DMS153 treated with DMSO at 0.1 percent for 48 hours (cell line): Measurements from ENCODE around the gene GYPC.
"Not testable (repeated sequence)": the region's sequence is repeated elsewhere in the genome, so short reads cannot be mapped to it uniquely, and the experiment has no call there.

ENCODE experiments used
- DNase-seq: peaks from one replicate; lab custom pipeline; 2025; ENCODE audit not compliant: unreplicated experiment; lab: John Stamatoyannopoulos, UW

Gene GYPC

DNA sequence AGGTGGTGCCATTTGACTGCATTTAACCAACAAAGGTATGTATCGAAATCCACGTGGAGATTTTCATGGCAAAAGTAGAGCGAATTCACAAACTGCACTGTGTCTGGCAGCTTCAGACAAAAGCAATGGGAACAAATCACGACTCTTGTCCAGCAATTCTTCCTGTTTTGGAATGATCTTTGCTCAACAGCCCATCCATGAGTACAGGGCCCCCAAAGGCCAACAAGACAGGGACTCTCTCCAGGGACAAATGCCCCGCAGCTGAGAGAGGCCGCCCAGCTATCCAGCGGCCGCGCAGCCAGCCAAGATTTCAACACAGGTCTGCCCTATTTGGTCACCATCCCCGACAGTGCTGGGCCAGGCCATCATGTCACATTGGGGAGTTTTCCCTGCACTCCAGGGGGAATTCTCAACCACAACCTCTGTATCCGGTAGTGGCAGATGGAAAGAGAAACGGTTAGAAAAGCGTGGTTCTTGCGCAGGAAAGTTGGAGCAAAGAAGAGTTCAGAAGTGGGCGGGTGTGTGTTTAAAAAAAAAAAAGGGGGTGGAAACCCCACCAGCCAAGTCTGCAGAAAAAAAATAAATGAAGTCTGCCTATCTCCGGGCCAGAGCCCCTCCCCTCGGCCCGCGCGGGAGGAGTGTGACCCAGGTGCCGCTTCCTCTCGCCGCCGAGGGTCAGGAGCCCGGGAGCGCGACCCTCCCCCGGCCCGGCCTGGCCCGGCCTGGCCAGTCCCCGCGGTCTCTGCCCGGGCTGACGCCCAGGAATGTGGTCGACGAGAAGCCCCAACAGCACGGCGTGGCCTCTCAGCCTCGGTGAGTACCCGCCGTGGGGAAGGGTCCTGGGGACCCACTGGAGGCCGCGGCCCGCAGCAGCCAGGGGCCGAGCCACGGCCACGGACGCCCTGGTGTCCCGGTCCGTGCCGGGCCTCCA, at the start of gene GYPC:
TSS of gene GYPC (plus strand) at position 659 of the 931 bp plus-strand sequence. CDS start at position 765, 106 bp downstream.
- no peak for DNase-seq

GRCh38 chr2:126614524-126615227, 41.3 kb upstream of the GYPC start:
- DNase-seq: no peak

- no peak for DNase-seq
Measured at GRCh38 chr2:126616606-126617069, 39.3 kb upstream of the GYPC start.

DNA sequence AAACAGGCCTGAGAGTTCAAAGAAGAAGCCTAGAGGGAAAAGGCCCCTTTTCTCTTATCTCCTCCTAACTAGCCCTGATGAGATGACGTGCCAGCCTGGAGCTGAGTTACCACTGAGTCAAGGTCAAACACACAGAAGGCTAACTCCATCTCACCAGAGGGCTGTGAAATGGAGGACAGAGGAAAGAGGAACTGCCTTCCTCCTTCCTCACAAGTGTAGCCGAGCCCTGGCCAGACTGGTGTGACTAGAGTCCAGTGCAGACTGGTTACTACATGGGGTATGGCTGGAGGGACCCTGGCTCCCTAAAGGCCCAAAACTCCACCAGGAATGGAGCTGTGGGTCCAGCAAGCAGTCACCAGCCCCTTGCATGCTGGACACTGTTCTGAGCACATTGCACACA, 35.7 kb upstream of the GYPC start:
- DNase-seq: no peak

GRCh38 chr2:126623000-126623399, 33.0 kb upstream of the GYPC start:
- DNase-seq: no peak

DNA sequence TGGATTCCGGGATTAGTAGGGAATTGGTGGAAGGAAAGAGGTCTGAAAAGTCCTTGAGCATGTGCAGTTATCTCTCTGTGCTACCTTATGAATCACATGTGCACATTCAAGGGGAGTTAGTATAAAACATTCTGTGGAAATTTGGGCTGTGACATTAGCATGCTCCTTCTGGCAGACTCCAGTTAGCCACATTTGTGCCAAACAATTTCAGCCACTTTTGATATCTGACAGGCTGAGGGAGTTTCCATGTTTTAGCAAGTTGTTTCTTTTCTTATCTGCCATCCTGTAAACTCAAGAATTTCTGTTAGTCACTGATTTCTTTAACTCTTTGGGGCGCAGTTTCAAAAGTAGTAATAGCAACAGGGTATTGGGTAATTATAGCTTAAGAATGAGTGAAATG, 28.3 kb upstream of the GYPC start:
- DNase-seq: no peak

- DNase-seq: no peak
Measured at GRCh38 chr2:126634273-126634861, 21.6 kb upstream of the GYPC start.

- no peak for DNase-seq
Measured at GRCh38 chr2:126635281-126635680, 20.7 kb upstream of the GYPC start.

GRCh38 chr2:126635736-126636135, 20.2 kb upstream of the GYPC start:
- no peak for DNase-seq

DNA sequence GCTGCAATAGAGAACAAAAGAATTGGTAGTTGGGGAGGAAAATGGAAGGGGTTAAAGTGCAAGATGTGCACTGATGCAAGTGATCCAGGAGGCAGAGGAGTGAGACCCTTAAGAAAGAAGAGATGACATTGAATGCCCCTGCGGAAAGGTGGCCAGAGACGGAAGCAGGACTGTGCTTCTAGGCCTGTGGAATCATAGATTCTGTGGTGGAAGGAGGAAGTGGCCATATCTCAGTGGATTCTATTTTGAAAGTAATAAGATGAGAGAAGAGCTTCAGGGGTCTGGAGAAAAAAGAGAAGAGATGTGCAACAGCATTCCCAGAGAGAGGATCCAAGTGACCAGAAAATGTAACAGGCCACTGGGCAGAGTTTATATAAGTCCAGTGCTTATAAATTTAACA, 18.6 kb upstream of the GYPC start:
- DNase-seq: no peak

DNA sequence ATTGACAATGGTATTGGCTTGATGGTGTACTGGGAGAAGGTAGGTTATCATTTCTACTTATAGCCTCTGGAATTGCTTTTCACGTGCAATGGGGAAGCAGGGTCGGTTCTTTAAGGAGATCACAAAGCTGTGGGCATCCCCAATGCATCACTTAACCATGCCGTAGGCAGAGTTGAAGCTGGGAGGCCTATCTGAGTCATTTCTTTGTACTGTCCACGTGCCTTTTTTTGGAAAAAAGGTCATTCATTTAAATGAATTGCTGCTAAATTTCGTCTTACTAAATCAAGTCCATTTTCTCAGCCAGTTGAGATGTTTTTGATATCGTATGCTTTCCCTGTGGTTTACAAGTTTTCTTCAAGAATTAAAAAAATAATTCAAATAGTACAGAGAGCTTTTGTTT, 17.2 kb upstream of the GYPC start:
- no peak for DNase-seq

DNA sequence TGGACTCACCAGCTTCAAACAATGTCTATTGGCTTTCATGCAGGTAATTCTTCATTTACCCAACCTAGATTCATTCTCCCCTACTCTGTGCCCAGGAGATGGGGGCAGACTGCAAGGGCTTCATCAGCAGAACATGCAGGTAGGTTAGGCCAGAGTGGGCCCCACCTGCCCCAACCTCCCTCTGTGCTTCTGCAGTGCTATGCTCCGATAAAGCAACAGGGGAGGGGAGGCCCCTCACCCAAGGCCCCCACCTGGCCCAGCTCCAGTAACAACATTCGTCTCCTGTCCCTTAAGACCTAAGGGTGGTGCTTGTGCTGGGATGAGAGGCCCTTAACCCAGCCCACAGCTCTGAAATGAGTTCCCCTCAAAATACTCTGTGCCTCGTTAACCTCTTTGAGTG, 16.7 kb upstream of the GYPC start:
- DNase-seq: no peak

- DNase-seq: not testable (repeated sequence)
Measured at GRCh38 chr2:126641294-126641693, 14.7 kb upstream of the GYPC start.

DNA sequence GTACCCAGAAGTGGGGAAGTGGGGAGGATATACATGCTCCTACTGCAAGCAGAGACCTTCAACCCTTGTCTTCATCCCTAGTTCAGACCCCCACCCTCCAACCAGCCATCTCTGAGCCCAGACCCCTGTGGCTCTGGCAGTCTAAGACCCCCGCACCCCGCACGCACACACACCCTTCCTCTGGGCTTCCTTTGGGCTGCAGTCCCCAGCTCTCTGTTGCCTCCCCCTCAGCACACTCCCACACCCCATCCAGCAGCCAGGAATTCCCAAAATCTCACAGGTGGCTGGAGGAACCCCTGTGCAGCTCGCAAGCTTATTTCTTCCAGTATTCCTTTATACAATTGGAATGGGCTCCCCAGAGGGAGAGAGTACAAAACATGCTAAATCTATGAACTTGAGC, 13.9 kb upstream of the GYPC start:
- DNase-seq: no peak

DNA sequence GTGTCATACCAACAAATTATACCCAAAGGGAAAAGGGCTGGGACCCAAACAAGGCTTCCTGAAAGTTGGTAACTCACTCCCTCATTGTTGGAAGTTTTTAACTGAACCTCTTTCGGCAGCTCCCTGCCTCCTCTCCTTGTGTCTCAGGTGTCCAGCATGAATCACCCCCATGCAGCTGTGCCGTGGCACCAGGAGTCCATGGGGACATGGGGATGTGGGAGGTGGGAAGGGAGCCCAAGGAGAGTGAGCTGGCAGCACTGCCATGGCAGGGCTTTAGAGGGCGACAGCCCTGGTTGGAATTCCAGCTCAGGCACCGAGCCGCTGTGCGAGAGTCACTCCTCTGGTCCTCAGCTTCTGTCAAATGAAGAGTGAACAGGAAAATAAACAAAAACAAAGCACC, 12.5 kb upstream of the GYPC start:
- no peak for DNase-seq

DNA sequence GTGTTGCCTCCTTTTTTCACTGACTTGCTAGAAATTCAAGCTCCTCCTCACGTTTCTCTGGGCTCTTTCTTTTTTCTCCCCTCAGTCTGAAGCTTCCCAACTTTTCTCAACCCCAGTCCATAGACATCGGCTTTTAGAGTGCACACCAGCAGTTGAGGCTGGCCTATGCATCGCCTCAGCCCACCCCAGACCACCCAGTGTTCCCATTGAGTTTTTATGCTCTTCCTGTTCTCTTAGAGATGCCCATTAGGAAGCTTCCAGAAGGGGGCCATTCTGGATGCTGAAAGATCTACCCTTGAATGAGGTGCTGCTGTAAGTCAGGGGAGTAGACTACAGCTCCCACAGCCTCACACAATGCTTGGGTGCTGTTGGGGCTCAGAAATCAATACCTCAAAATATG, 12.0 kb upstream of the GYPC start:
- DNase-seq: no peak

DNA sequence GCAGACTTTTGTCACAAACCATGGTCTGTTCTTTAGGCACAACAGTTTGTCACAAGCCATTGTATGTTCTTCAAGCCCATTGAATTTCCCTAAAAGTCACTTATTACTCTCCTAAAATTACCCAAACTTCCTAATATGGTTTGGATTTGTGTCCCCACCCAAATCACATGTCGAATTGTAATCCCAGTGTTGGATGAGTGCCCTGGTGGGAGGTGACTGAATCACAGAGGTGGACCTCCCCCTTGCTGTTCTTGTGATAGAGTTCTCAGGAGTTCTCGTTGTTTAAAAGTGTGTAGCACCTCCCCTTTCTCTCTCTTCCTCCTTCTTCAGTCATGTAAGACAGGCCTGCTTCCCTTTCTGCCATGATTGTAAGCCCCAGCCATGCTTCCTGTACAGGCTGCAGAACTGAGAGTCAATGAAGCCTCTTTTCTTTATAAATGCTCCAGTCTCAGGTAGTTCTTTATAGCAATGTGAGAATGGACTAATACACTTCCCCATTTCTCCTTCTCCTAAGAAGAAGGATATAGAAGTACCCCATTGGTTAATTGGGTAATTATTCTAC, 11.2 kb upstream of the GYPC start:
- DNase-seq: no peak

DNA sequence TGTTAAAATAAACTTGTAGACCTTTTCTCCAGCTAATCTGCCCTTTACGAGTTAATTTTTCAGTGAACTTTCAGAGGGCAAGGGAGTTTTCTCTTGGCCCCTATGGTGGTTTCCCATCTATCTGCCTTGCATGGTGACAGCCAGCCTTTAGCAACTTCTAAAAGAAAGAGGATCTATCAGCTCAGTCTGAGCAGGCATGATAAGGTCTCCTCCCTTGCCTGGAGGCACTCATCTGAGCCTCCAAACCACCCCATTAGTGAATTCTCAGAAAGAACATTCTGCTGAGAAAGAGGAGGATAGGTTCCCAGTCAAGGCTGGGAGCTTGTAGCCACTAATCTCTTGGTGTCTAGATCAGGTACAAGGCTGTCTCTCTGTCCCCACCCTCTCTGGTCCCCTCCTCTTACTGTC, 10.7 kb upstream of the GYPC start:
- DNase-seq: no peak

- no peak for DNase-seq
Measured at GRCh38 chr2:126646026-126646425, 9.9 kb upstream of the GYPC start.

GRCh38 chr2:126647714-126648344, 8.1 kb upstream of the GYPC start:
- not testable (repeated sequence) for DNase-seq

- DNase-seq: not testable (repeated sequence)
Measured at GRCh38 chr2:126648345-126648786, 7.6 kb upstream of the GYPC start.
